Stimulated activated CD4-positive, alpha-beta T cell treated with anti-CD3 and anti-CD28 coated beads, Interleukin-12 subunit alpha, Interleukin-12 subunit beta, amount 100 ng/mL, for 4 hours (primary cell): ENCODE data around the gene SASS6.

ENCODE experiments used
- DNase-seq: peaks from one replicate; pipeline ENCODE4 v3.0.0-alpha.2; 2020

SASS6 gene, protein sequence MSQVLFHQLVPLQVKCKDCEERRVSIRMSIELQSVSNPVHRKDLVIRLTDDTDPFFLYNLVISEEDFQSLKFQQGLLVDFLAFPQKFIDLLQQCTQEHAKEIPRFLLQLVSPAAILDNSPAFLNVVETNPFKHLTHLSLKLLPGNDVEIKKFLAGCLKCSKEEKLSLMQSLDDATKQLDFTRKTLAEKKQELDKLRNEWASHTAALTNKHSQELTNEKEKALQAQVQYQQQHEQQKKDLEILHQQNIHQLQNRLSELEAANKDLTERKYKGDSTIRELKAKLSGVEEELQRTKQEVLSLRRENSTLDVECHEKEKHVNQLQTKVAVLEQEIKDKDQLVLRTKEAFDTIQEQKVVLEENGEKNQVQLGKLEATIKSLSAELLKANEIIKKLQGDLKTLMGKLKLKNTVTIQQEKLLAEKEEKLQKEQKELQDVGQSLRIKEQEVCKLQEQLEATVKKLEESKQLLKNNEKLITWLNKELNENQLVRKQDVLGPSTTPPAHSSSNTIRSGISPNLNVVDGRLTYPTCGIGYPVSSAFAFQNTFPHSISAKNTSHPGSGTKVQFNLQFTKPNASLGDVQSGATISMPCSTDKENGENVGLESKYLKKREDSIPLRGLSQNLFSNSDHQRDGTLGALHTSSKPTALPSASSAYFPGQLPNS

DNA sequence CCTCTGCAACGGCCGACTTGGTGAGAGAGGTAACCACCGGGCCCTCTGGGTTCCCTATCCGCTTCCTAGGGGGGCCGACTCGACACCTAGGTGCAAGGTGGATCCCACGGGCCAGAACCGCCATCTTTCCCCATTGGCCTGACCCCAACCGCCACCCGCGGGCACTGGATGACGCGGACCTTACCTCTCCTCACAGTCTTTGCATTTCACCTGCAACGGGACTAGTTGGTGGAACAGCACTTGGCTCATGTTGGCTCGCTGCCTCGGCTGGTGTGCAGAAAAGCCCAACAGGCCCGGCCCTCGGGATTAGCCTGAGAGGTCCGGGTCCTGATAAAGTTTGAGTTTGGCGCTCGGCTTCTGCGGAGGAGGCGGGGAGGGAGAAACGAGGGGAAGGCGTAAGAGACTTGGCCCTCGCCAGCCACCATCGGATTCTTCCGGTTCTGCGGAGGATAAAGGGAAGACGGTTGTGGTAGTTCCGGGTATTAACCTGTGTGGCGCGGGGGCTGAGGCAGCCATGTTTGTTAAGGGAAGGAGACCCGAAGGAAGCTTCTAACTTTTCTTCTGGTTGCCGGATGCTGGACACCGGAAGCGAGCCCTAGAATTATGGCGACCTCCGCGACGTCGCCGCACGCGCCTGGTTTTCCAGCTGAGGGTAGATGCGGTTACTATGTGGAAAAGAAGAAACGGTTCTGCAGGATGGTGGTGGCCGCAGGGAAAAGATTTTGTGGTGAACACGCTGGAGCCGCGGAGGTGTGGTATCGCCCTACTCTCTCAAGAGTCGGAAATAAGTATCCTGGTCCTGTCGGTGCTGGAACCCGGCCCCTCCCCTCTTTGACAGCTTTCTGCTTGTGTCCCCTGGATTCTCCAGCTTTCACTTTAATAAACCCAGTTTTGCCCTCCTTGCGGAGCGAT is at the start of gene SASS6, which contains the start of gene TRMT13:
Gene SASS6 (minus strand): TSS at position 365 of the 912 bp plus-strand sequence. CDS start 116 bp downstream, at position 249.
Gene TRMT13 (plus strand): TSS at position 598 of the 912 bp plus-strand sequence. CDS start 6 bp downstream, at position 604.
- peak; percentile 88 for DNase-seq

DNA sequence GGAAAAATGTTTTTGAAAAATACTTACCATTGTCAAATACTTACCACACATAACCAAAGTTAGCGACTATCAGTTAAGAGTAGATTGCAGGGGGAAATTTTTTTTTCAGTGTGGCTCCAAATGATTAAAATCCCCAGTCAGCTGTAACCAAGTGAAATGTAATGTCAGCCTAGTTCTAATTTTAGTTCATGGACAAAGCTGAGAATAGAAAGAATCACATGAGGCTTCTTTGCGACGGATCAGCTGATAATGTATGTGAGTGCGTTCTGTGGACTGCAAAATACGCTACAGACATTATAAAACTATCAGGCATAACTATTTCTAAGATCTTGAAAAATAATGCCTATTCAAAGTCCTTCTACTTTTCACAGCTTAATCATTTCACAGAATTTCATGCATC is 45.4 kb upstream of the SASS6 start, which contains the start of gene LRRC39:
Gene LRRC39 (minus strand): TSS at position 166 of the 400 bp plus-strand sequence. CDS start 9,740 bp downstream, outside the sequence.
- no peak for DNase-seq

DNA sequence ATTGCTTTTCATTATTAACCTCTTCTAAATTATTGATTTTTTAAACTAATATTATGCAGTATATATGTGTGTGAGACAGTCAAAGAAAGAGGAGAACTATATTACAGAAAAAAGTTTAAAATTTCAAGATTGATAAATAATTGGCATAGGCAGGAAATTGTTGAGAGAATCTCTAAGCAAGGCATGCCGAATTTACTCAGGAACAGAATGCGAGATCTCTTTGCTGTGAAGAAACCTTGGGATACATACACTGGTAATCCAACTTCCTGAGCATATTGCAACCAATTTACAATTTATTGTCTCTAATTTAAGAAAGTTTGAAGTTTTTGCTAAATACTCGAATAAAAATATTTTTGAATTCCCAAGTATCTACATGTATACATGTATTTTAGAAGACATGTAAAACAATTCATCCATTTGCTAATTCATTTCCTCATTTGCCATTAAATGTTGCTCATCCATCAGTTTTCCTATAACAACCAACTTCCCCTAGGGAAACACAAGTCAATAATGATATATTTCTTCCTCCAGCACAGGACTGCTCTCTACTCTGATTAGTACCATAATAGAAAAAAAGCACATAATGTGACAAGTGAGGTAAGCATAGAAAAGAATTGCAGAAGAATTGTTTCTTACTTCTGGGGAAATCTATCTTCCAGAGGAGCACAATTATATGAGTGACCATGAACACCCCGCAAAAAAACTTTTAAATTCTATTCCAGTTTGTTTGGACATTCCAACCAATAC is 44.7 kb upstream of the SASS6 start:
- no peak for DNase-seq

DNA sequence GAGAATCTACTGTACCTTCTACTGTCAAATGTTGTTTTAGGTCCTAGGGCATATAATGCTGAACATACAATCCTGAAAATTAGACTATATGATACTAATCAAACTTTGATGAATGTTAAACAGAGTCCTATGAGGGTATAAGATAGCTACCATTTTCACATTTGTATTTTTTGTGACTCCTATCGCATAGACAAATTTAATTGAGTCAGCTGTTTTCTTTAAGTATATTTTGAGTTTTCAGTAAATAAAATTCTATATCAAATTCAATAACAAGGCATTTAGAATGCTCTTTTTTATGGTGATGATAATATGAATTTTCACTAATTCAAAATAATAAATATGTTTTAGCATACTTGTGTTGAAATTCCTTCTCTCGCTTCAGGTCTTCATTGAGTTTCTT is 35.3 kb upstream of the SASS6 start:
- no peak for DNase-seq

DNA sequence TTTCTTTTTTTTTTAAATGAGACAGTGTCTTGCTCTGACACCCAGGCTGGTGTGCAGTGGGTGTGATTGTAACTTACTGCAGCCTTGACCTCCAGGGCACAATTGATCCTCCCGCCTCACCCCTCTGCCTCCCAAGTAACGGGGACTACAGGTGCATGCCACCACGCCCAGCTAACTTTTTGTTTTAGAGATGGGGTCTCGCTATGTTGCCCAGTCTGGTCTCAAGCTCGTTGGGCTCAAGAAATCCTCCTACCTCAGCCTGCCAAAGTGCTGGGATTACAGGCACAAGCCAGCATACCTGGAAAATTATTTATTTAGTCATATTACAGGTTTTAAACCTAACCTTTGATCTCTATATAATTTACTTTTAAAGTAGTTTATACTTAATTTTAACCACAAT is 32.0 kb upstream of the SASS6 start:
- no peak for DNase-seq

DNA sequence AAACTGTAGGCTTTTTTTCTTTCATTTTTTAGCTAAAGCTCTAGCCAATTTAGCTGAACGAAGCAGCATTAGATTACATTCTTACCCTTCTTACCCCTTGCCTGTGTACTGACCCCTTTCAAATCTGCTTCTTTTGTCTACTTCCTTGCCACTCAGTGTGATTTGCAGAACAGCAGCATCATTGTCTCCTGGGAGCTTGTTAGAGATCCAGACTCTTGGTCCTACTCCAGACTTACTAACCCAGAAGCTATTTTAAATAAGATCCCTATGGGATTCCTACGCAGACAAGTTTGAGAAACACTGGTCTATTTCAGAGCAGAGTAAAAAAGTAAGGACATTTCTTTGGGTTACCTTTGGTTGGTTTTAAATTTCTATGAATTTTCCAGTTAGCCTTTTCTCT is 31.5 kb upstream of the SASS6 start:
- DNase-seq, result no peak

DNA sequence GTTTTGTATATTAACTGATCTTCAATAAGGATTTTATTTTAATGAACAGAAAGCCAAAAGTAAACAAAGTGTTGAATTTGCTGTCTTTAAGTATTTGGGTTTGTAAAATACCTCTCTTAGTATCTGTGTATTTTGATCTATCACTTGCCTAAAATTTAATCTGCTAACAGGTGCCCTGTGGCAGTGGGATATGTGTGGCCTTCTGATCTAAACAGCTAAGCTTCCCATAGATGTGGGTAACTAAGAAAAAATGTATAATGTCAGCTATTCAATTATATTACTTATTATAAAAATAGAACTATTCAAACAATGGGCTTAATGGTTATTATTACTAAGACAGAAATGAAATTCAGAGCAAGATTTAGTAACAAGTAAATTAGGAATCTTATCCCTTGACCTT is 30.2 kb upstream of the SASS6 start:
- no peak for DNase-seq

DNA sequence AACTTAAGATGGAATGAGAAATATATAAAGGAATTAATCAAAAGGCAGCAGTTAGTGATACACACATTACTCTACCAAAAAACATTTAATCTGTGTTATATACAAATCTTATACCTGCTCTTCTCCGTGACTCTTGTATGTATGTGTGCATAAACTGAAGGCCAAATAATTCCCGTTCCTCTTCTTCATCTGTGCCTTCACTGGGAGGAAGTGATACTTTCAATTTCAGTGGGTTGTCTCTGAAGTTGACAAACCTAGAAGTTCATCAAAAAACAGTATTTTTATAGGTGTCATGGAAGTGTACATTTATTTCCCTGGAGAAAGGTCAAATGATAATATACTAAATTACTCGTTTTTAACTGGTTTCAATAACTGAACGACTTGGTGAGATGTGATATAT is 19.5 kb upstream of the SASS6 start:
- DNase-seq, result no peak

DNA sequence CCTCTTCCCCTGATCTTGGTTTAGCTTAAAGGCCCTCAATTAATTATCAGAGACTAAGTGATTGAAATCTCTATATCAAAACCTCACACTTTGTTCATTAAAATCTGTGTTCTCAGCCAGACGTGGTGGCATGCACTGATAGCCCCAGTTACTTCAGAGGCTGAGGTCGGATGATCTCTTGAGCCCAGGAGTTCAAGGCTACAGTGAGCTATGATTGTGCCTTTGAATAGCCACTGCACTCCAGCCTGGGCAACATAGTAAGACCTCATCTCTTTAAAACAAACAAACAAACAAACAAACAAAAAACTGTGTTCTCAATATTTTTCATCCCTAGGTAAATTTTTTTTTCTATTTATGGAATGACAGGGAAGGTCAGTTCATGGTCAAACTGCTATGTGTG is 18.9 kb upstream of the SASS6 start:
- DNase-seq, result no peak

DNA sequence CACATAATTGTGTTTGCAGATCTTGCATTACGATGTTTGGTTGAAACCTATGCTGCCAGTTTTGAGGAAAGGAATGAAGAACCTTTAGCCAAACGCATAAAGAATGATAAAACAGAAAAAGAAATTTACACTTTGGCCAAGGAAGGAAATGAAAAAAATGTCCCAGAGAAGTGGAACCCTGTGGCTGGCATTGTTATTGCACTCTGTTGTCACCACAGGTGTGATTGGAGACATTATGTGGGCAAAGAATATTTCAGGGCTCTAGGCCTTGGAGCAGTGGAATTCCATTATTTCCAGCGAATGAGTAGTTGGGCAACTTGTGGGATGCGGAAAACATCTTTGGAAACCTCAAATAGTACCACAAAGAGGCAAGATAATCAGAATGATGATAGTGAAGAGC is 15.1 kb upstream of the SASS6 start:
- no peak for DNase-seq

DNA sequence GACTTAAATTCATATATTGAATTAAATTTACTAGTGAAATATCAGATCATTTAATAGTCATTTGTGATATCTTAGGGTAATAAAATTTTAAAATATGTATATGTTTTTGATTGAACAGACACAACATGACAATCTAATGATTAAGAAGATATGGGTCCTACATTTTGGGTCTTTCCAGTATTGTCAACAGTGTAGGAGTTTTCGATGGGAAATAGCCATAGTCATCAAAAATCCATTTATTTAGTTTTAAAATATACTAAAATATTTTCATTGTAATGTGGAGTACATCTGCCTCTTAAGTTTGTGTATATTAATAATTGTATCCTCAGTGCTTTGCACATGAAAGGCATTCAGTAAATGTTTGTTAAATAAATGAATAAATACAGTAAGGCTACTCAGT is 14.2 kb upstream of the SASS6 start:
- no peak for DNase-seq

DNA sequence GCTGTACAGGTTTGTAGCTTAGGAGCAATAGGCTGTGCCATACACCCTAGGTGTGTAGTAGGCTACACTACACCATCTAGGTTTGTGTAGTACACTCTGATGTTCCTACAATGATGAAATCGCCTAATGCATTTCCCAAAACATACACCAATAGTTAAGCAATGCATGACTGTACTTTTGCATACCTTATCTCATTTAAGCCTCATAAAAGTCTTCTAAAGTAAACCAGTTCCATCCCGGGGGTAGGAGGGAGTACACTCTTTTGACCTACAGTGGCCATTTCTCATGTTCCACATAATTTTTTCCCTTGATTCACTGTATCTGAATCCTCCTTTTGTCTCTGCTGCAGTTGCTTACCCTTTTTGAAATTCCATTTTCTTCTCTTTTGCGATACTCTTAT is 12.4 kb upstream of the SASS6 start:
- no peak for DNase-seq

DNA sequence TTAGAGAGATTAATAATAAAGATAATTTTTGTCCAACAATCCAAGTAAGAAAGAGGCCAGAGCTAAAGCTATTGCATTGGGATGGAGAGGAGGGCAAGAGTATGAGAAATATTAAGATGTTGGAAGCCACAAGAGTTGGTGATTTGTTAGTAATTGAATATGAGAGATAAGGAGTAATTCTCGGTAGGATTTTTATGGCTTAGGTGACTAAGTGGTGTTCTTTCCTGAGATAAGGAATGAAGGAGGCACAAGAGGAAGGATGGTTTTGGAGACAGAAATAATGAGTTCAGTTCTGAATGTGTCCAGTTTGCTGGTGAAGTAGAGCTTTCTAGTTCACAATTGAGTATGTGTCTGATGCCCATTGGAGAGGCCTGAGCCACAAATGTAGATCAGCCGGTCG is 9.6 kb upstream of the SASS6 start:
- no peak for DNase-seq

DNA sequence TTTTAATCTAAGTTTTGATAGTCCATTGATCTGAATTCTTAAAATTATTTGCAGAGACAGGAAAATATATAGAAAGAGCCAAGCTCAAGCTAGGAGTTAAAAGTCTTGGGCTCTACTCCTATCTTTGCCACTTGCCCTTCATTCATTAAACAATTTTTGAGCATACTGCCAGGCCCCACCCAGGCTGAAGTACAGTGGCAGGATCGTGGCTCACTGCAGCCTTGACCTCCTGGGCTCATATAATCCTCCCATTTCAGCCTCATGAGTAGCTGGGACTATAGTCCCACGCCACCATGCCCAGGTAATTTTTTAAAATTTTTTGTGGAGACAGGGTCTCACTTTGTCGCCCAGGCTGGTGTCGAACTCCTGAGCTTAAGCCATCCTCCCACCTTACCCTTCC is 8.5 kb upstream of the SASS6 start:
- no peak for DNase-seq

DNA sequence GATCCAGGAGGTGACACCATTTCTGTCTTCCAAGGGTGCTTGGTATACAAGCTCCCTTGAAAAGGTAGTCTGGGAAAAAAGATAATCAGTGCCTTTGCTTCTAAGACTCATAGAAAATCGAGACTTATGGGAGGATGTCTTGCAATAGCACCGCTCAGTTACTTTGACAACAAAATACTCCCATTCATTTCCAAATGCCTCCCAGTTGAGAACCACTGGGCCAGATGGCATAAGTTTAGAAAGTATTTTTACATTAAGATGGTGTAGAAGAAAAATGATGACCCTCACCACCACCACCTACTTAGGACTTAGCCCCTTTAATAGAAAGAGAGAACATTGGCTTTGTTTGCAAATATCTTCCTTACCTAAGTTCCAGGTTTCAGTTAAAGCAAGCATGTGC is 4.9 kb upstream of the SASS6 start:
- no peak for DNase-seq

DNA sequence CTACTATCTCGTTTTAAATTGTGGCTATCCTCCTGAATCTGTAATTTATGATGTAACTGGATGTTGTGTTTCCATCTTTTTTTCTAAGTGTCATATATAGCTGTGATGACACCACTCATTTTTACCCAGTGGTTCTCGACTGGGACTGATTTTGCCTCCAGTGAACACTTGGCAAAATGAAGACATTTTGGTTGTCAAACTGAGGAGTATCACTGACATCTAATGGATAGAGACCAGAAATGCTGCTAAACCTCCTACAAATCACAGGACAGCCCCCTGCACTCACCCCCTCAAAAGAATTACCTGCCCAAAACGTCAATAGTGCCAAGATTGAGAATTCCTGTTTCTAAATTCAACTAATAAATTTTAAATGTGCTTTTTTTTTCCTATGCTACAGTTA is 2.1 kb upstream of the SASS6 start:
- no peak for DNase-seq

DNA sequence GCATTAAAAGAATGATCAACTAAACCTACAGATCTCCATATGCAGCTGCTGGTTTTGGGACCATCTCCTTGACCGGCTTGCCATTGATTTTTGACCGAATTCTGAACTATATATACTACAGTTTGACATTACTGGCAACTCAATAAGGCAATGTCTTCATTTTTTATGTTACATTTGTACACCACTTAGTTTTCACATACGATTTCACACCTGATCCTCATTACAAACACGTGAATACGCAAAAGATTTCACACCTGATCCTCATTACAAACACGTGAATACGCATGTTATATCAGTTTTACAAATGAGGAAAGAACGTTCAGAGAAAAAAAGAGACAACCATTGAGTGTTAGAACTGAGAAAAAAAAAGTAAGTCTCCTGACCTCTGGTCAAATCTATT is 1.1 kb downstream of the SASS6 start:
- no peak for DNase-seq

DNA sequence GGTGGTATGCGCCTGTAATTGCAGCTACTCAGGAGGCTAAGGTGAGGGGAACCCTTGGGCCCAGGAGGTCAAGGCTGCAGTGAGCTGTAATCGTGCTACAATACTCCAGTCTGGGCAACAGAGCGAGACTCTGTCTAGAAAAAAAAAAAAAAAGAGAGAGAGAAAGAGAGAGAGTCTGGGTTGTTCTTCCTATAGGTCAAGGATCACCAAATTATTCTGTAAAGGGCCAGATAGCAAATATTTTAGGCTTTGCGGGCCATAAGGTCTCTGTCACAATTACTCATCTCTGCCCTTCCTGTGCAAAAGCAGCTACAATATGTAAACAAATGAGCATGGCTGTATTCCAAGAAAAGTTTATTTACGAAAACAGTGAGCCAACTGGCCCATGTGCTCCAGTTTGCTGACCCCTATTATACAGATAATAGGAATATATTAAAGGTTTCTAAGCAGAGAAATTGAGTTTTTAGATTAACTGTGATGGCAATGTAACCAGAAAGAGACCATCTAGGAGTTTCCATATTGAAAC is 2.1 kb downstream of the SASS6 start:
- no peak for DNase-seq

DNA sequence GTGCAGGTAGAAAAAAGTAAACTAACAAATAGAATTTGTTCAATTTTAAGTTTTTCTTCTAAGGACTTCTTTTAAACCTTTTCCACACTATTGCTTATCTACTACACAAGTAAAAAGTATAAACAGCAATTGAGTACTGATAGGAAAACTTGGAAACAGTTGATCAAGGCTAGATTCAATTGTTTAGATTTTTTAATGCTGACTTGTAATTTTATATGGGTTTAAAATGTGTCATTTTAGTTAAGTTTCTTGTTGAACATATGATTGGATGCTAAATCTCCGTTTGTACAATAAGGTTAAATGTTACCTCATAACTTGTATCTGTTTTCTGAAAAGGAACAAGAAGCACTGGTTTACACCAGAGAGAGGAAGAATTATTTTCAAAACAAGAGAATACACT is 5.5 kb downstream of the SASS6 start:
- no peak for DNase-seq

DNA sequence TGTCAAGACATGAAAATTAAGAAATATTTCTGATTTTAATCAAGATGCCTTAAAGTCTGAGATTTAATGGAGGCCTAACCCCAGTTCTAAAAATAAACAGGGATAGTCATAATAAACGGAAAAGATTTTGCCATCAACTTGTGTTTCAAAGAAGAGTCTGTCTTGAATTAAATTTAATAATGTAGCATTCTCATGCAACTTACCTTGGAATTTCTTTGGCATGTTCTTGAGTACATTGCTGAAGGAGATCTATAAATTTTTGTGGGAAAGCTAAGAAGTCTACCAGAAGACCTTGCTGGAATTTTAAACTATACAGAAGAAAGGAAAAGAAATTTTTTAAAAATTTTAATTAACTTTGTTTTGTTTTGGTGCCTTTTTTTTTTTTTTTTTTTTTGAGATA is 10.6 kb downstream of the SASS6 start:
- no peak for DNase-seq

DNA sequence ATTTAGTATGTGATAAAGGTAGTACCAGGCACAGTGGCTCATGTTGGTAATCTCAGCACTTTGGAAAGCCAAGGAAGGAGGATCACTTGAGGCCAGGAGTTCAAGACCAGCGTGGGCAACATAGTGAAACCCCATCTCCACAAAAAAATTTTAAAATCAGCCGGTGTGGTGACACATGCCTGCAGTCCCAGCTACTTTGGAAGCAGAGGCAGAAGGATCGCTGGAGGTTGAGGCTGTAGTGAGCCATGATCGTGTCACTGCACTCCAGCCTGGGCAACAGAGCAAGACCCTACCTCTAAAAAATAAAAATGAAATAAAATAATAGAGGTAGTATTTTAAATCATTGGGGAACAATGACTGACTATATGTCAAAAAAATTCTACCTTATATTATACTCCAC is 17.2 kb downstream of the SASS6 start:
- no peak for DNase-seq

DNA sequence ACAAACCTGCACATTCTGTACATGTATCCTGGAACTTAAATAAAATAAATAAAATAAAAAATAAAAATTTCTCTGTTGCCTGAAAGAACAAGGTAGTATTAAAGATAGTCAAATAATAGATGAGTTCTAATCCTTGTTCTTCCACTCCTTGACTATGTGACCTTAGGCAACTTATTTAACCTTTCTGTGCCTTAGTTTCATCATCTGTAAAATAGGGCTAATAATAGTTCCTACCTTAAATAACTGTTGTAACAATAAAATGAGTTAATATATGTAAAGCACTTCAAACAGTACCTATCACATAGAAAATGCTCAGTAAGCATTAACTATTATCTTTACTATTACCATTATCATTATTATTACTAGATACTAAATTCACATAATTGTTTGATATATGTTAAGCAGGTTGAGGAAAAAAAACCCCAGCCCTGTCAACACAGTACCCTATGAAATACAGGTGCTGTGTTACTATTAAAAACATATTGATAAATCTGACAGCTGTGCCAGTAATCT is 23.1 kb downstream of the SASS6 start:
- no peak for DNase-seq
